Myometrial cell (primary cell): Measurements from ENCODE around the gene MAGEA3. TPM values are rescaled to one million over a fixed set of nuclear protein-coding genes. Genes with fewer than 3 reads are reported as not detected.

ENCODE experiments used
- total RNA-seq: library from RNA; depleted of rRNA; stranded (reverse); fragments of >200 nt; gene quantifications from 2 replicates; pipeline ENCODE4 v1.2.3, GENCODE V29; 2015

Gene MAGEA3
- not detected in 2 replicates for total RNA-seq

GRCh38 chrX:152697952-152698931 lies at the start of gene MAGEA3:
Gene MAGEA3, plus strand, starts transcription at chrX:152698794. Its CDS starts 2,039 bp downstream, at chrX:152700833.

GRCh38 chrX:152709173-152709572 lies 10.6 kb downstream of the MAGEA3 start, which contains the start of gene CSAG2:
Gene CSAG2, minus strand, starts transcription at chrX:152709273. Its CDS starts 161 bp downstream, at chrX:152709112.

GRCh38 chrX:152713815-152714787 lies 15.5 kb downstream of the MAGEA3 start, which contains the start of gene MAGEA2B:
Gene MAGEA2B, plus strand, starts transcription at chrX:152714628. Its CDS starts 2,479 bp downstream, at chrX:152717107.

DNA sequence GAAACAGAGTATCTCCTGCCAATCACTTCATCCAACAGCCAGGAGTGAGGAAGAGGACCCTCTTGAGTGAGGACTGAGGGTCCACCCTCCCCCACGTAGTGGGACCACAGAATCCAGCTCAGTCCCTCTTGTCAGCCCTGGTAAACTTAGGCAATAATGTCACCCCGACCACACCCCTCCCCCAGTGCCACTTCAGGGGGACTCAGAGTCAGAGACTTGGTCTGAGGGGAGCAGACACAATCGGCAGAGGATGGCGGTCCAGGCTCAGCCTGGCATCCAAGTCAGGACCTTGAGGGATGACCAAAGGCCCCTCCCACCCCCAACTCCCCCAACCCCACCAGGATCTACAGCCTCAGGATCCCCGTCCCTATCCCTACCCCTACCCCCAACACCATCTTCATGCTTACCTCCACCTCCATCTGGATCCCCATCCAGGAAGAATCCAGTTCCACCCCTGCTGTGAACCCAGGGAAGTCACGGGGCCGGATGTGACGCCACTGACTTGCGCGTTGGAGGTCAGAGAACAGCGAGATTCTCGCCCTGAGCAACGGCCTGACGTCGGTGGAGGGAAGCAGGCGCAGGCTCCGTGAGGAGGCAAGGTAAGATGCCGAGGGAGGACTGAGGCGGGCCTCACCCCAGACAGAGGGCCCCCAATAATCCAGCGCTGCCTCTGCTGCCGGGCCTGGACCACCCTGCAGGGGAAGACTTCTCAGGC lies 34.8 kb downstream of the MAGEA3 start, which contains the start of the genes CSAG1 and MAGEA12:
Gene CSAG1 (minus strand): TSS at position 461 of the 715 bp plus-strand sequence. CDS start 1,261 bp downstream, outside the sequence.
Gene MAGEA12 (plus strand): TSS at position 497 of the 715 bp plus-strand sequence. CDS start 2,405 bp downstream, outside the sequence.

Other genes starting within 250 kb of the MAGEA3 start
- under 0.01 TPM in 1 of 2 replicates, not detected in the other for gene GABRA3, start 247.5 kb upstream of the MAGEA3 start, total RNA-seq
- 0.29 and 0.53 TPM in 2 replicates for gene GABRQ, start 60.9 kb upstream of the MAGEA3 start, total RNA-seq
- gene CSAG2, start 10.5 kb downstream of the MAGEA3 start, total RNA-seq = not detected in 2 replicates
- gene MAGEA2B, start 15.8 kb downstream of the MAGEA3 start, total RNA-seq = not detected in 2 replicates
- not detected in 2 replicates for gene CSAG1, start 34.9 kb downstream of the MAGEA3 start, total RNA-seq
- gene MAGEA12, start 35.0 kb downstream of the MAGEA3 start, total RNA-seq = not detected in 2 replicates
- not detected in 2 replicates for gene MAGEA2, start 55.0 kb downstream of the MAGEA3 start, total RNA-seq
- gene CSAG3, start 60.4 kb downstream of the MAGEA3 start, total RNA-seq = not detected in 2 replicates
- gene MAGEA6, start 70.9 kb downstream of the MAGEA3 start, total RNA-seq = not detected in 2 replicates
- 60.0 and 68.2 TPM in 2 replicates for gene CETN2, start 132.0 kb downstream of the MAGEA3 start, total RNA-seq
- 58.7 and 72.1 TPM in 2 replicates for gene NSDHL, start 132.3 kb downstream of the MAGEA3 start, total RNA-seq
- 2.5 and 3.2 TPM in 2 replicates for gene ZNF185, start 199.3 kb downstream of the MAGEA3 start, total RNA-seq